Medulla oblongata (tissue), 1 donor: ENCODE measurements around the gene PHC2.
"Not testable (repeated sequence)": the region's sequence is repeated elsewhere in the genome, so short reads cannot be mapped to it uniquely, and the experiment has no call there.

Experiments
- DNase-seq: peaks from one replicate; pipeline ENCODE4 v3.0.0-alpha.2; 2015; ENCODE audit errors: extremely low spot score

Gene PHC2

GRCh38 chr1:33294071-33295010 lies 136.6 kb downstream of the PHC2 start:
- DNase-seq, result no peak

GRCh38 chr1:33292726-33293340 lies 138.1 kb downstream of the PHC2 start:
- DNase-seq, result no peak

- not testable (repeated sequence) for DNase-seq
Measured at GRCh38 chr1:33290615-33291014, 140.3 kb downstream of the PHC2 start.

GRCh38 chr1:33289858-33290154 lies 141.1 kb downstream of the PHC2 start:
- no peak for DNase-seq

- DNase-seq, result no peak
Measured at GRCh38 chr1:33288976-33289857, 141.7 kb downstream of the PHC2 start.

GRCh38 chr1:33287317-33287716 lies 143.6 kb downstream of the PHC2 start:
- no peak for DNase-seq

GRCh38 chr1:33286451-33287185 lies 144.3 kb downstream of the PHC2 start:
- peak; percentile 36 for DNase-seq

GRCh38 chr1:33284049-33284448 lies 146.8 kb downstream of the PHC2 start:
- no peak for DNase-seq

GRCh38 chr1:33282791-33283190 lies 148.1 kb downstream of the PHC2 start:
- DNase-seq, result no peak

- no peak for DNase-seq
Measured at GRCh38 chr1:33281554-33282303, 149.2 kb downstream of the PHC2 start.

- no peak for DNase-seq
Measured at GRCh38 chr1:33280091-33280661, 150.7 kb downstream of the PHC2 start.

- DNase-seq, result no peak
Measured at GRCh38 chr1:33277488-33278084, 153.3 kb downstream of the PHC2 start.

- DNase-seq, result no peak
Measured at GRCh38 chr1:33276573-33277298, 154.2 kb downstream of the PHC2 start.

GRCh38 chr1:33275706-33276572 lies 155.0 kb downstream of the PHC2 start:
- no peak for DNase-seq

- no peak for DNase-seq
Measured at GRCh38 chr1:33275195-33275594, 155.7 kb downstream of the PHC2 start.

GRCh38 chr1:33274446-33274845 lies 156.4 kb downstream of the PHC2 start:
- no peak for DNase-seq

GRCh38 chr1:33273961-33274371 lies 156.9 kb downstream of the PHC2 start:
- DNase-seq, result no peak
